ENCODE measurements around the gene ARL14.

The ARL14 gene

GRCh38 chr3:160676547-160677303 is at the start of gene ARL14:
Gene ARL14 (plus strand): TSS chr3:160677160. CDS start chr3:160677347, 187 bp downstream.
- in situ Hi-C loops (cut with MboI; ENCODE audit: low sequenced_read_pairs) = loop anchor here (25.0 kb wide), 1 partner anchor 261 kb away; no protein-coding TSS in a partner anchor

GRCh38 chr3:160629491-160629890 is 47.5 kb upstream of the ARL14 start:
- in situ Hi-C loops (cut with MboI; ENCODE audit: low sequenced_read_pairs) = no loop called here

- in situ Hi-C loops (cut with MboI; ENCODE audit: low sequenced_read_pairs) = no loop called here
These were observed 43.4 kb upstream of the ARL14 start for GRCh38 chr3:160633361-160634083.

- in situ Hi-C loops (cut with MboI; ENCODE audit: low sequenced_read_pairs) = no loop called here
These were observed 41.7 kb upstream of the ARL14 start for GRCh38 chr3:160635213-160635612.

- in situ Hi-C loops (cut with MboI; ENCODE audit: low sequenced_read_pairs) = no loop called here
These were observed 39.9 kb upstream of the ARL14 start for GRCh38 chr3:160637086-160637485.

GRCh38 chr3:160638184-160638583 is 38.8 kb upstream of the ARL14 start:
- in situ Hi-C loops (cut with MboI; ENCODE audit: low sequenced_read_pairs) = no loop called here

- in situ Hi-C loops (cut with MboI; ENCODE audit: low sequenced_read_pairs) = no loop called here
These were observed 35.2 kb upstream of the ARL14 start for GRCh38 chr3:160641665-160642309.

GRCh38 chr3:160643994-160644393 is 33.0 kb upstream of the ARL14 start:
- in situ Hi-C loops (cut with MboI; ENCODE audit: low sequenced_read_pairs) = no loop called here

- in situ Hi-C loops (cut with MboI; ENCODE audit: low sequenced_read_pairs) = no loop called here
These were observed 32.5 kb upstream of the ARL14 start for GRCh38 chr3:160644491-160644890.

- in situ Hi-C loops (cut with MboI; ENCODE audit: low sequenced_read_pairs) = no loop called here
These were observed 28.3 kb upstream of the ARL14 start for GRCh38 chr3:160648701-160649100.

GRCh38 chr3:160649596-160649995 is 27.4 kb upstream of the ARL14 start:
- in situ Hi-C loops (cut with MboI; ENCODE audit: low sequenced_read_pairs) = no loop called here

- in situ Hi-C loops (cut with MboI; ENCODE audit: low sequenced_read_pairs) = no loop called here
These were observed 23.4 kb upstream of the ARL14 start for GRCh38 chr3:160653512-160653911.

GRCh38 chr3:160660902-160661301 is 16.1 kb upstream of the ARL14 start:
- in situ Hi-C loops (cut with MboI; ENCODE audit: low sequenced_read_pairs) = no loop called here

GRCh38 chr3:160661660-160662059 is 15.3 kb upstream of the ARL14 start:
- in situ Hi-C loops (cut with MboI; ENCODE audit: low sequenced_read_pairs) = no loop called here

- in situ Hi-C loops (cut with MboI; ENCODE audit: low sequenced_read_pairs) = no loop called here
These were observed 11.7 kb upstream of the ARL14 start for GRCh38 chr3:160665231-160665630.

- in situ Hi-C loops (cut with MboI; ENCODE audit: low sequenced_read_pairs) = no loop called here
These were observed 11.0 kb upstream of the ARL14 start for GRCh38 chr3:160665784-160666526.

- in situ Hi-C loops (cut with MboI; ENCODE audit: low sequenced_read_pairs) = no loop called here
These were observed 9.5 kb upstream of the ARL14 start for GRCh38 chr3:160667452-160667851.

GRCh38 chr3:160668454-160668853 is 8.5 kb upstream of the ARL14 start:
- in situ Hi-C loops (cut with MboI; ENCODE audit: low sequenced_read_pairs) = no loop called here

GRCh38 chr3:160671231-160671630 is 5.7 kb upstream of the ARL14 start:
- in situ Hi-C loops (cut with MboI; ENCODE audit: low sequenced_read_pairs) = no loop called here

- in situ Hi-C loops (cut with MboI; ENCODE audit: low sequenced_read_pairs) = no loop called here
These were observed 5.0 kb upstream of the ARL14 start for GRCh38 chr3:160671995-160672394.

- in situ Hi-C loops (cut with MboI; ENCODE audit: low sequenced_read_pairs) = no loop called here
These were observed 3.8 kb upstream of the ARL14 start for GRCh38 chr3:160673188-160673587.

All from HL-60/S4 treated with phorbol 12-myristate 13-acetate at 8.2 ng/mL for 4 days and 3 days (cell line).